AG04449 (cell line): ENCODE data around the gene PLOD2.

ENCODE experiments used
- CTCF ChIA-PET: fragments of 350-600 bp; formaldehyde crosslinking; extraction: SDS; loops from one replicate; lab custom pipeline; 2021; ENCODE audit warnings: antibody characterized with exemption; lab: Yijun Ruan, JAX
- POLR2A ChIA-PET: fragments of 400-600, 350-600 bp; formaldehyde crosslinking; extraction: SDS; loops from one replicate; lab custom pipeline; 2020; ENCODE audit warnings: antibody characterized with exemption, inconsistent platforms; lab: Yijun Ruan, JAX
- DNase-seq: peaks from one replicate; pipeline ENCODE4 v3.0.0-alpha.2; 2010; ENCODE audit warnings: low read depth, low spot score
- H3K4me3 ChIP-seq: 2 replicates; pipeline ENCODE4 v1.5.1; 2011; ENCODE audit warnings: low read depth, mild to moderate bottlenecking, control low read depth, low read length
- TF ChIP-seq, protein P1 (sequence below): IDR thresholded peaks from one replicate; pipeline ENCODE4 v1.5.1; 2011; ENCODE audit warnings: mild to moderate bottlenecking, moderate library complexity, low read length, control low read depth, inconsistent platforms; ENCODE audit not compliant: insufficient read depth; ENCODE audit errors: missing control alignments

The PLOD2 gene

DNA sequence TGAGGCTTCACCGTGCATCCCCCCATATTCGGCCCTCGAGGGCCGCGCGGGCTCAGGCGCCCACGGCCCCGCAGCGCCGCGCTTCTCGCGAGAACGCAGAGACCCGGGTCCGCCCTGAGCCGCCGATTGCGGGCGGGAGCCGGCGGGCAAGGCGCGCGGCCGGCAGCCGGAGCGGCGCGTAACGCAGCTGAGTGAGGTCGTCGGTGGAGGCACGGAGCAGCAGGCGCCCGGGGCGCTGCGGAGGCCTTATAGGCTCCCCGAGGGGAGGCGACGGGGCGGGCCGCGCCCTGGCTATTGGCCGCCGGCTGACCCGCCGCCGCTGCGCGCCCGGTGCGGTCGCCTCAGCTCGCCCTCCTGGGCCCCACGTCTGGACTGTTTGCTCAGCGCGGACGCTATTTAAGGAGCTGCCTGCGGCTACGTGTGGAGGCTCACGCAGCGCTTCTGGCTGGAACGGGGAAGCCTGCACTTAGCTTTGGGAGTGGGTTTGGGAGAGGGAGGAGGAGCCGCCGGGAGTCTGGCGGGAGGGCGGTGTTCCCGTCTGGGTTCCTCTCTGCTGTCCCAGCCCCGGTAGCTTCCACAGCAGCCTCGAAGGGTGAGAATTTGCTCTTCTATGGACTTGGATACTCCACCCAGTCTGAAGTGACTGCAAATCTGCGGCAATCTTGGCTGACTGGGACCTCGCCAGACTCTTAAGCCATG lies at the start of gene PLOD2:
Gene PLOD2, minus strand, starts transcription at position 221 of the 699 bp plus-strand sequence. Its CDS starts 195 bp downstream, at position 26.
- TF ChIP-seq, protein P1, sequence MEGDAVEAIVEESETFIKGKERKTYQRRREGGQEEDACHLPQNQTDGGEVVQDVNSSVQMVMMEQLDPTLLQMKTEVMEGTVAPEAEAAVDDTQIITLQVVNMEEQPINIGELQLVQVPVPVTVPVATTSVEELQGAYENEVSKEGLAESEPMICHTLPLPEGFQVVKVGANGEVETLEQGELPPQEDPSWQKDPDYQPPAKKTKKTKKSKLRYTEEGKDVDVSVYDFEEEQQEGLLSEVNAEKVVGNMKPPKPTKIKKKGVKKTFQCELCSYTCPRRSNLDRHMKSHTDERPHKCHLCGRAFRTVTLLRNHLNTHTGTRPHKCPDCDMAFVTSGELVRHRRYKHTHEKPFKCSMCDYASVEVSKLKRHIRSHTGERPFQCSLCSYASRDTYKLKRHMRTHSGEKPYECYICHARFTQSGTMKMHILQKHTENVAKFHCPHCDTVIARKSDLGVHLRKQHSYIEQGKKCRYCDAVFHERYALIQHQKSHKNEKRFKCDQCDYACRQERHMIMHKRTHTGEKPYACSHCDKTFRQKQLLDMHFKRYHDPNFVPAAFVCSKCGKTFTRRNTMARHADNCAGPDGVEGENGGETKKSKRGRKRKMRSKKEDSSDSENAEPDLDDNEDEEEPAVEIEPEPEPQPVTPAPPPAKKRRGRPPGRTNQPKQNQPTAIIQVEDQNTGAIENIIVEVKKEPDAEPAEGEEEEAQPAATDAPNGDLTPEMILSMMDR = no peak
- ChIA-PET POLR2A (interaction anchor here (0.7 to 2.5 kb wide), 21 partner anchors 8 to 153 kb away, joined by 3 to 17 read pairs (median 5); no protein-coding TSS in a partner anchor), CTCF (interaction anchor here (1.3 to 7.4 kb wide), 8 partner anchors 16 to 166 kb away, joined by 4 to 52 read pairs (median 6); no protein-coding TSS in a partner anchor)
- DNase-seq = peak; percentile 83
- peak within 1 kb of the TSS; percentile 93 for H3K4me3 ChIP-seq

DNA sequence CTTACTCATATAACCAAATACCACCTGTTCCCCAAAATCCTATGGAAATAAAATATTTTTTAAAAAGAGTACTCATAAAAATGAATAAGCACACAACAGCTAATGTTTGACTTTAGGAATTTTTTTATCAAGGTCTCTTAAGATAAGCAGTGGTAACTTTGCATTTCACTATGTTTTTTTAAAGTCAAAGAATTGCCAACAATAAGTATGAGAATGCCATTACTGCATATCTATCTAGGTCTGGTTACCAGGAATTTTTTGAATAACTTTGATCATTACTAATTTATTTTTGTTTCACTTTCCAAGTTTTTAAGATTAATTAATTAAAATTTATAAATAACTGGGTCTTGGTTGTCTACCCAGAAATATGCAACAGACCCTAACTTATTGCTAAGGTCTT lies 48.4 kb upstream of the PLOD2 start:
- POLR2A ChIA-PET = no interaction called here
- TF ChIP-seq, protein P1 = no peak

DNA sequence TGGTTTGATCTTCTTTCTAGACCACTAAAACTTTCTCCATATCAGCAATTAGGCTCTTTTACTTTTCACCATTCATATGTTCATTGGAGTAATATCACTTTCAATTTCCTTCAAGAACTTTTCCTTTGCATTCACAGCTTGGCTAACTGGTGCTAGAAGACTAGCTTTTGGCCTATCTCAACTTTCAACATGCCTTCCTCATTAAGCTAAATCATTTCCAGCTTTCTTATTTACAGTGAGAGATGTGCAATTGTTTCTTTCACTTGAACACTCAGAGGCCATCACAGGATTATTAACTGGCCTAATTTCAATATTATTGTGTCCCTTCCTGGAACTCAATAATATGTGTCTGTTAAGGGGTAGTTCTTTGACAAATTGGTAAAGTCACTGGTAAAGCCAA lies 42.8 kb upstream of the PLOD2 start:
- DNase-seq = no peak
- ChIA-PET POLR2A (no interaction called here), CTCF (interaction anchor here (1.2 to 3.3 kb wide), 3 partner anchors 12 to 123 kb away, joined by 3 to 23 read pairs (median 10); no protein-coding TSS in a partner anchor)
- TF ChIP-seq, protein P1 = no peak
- H3K4me3 ChIP-seq = no peak overlapping the region

More for the DNA sequence above, 48.4 kb upstream of the PLOD2 start:
- CTCF ChIA-PET = interaction anchor here (1.2 to 1.3 kb wide), 3 partner anchors 19 to 118 kb away, joined by 3 to 4 read pairs (median 3); no protein-coding TSS in a partner anchor
- no peak overlapping the region for H3K4me3 ChIP-seq
- DNase-seq = no peak

DNA sequence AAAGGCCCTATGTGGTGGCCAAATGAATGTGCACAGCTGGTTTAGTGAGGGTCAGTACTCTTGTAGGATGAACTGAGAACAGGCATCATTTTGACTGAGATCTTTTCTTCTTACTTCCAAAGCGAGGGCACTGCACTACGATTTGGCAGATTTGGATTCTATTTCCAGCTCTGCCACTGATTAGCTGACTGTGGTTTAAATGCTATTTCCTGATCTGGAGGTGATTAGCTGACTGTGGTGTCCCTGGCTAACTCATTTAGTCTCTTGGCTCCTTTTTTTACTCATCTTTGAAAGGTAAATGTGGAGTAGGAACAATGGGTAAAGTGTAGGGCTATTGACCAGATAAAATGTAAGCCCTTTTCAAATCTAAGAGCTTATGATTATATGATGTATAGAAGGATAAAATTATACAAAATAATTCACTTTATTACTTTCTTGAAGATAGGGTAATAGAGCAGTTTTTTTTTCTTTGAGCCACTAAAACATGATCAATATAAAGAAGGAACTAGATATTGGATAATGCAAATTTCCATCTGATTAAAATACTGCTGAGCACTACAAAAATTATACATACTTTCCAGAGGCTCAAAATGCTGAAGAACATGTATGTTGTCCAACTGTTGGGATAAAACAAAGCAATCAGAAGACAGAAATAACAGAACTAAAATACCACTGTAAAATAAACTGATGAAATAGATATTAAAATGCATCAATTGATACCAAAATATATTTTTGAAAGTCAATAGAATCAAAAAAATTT lies 39.7 kb upstream of the PLOD2 start:
- TF ChIP-seq, protein P1 = no peak

DNA sequence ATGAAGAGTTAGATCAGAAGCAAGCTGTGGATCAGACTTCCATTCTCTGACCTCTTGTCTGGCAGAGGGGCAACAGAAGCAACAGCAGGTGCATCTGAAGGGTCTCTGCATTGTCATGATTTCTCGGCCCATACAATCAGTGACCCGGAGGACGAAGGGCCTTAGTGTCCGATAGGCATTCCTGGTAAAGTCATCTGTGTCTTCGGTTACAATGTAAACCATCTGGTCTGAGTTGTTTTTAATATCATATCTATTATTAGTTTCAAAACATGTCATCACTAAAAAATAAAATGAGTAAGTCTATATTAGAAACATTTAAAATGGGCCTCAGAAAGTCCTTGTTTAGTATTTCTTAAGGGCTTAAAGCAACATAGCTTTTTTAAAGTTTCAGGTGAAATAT lies 38.8 kb upstream of the PLOD2 start:
- DNase-seq = no peak
- ChIA-PET POLR2A (no interaction called here), CTCF (interaction anchor here (1.7 to 2.6 kb wide), 2 partner anchors 9 to 20 kb away, joined by 4 to 29 read pairs; no protein-coding TSS in a partner anchor)
- no peak overlapping the region for H3K4me3 ChIP-seq
- TF ChIP-seq, protein P1 = no peak

More for the DNA sequence above, 39.7 kb upstream of the PLOD2 start:
- DNase-seq = no peak
- CTCF ChIA-PET = interaction anchor here (1.0 to 2.6 kb wide), 4 partner anchors 10 to 126 kb away, joined by 4 to 29 read pairs (median 6); no protein-coding TSS in a partner anchor
- POLR2A ChIA-PET = no interaction called here
- no peak overlapping the region for H3K4me3 ChIP-seq
